Effector memory CD4-positive, alpha-beta T cell (primary cell): ENCODE measurements around the gene TMSB10.

Experiments used
- DNase-seq, 3 donors: peaks; one replicate each; pipeline ENCODE4 v3.0.0-alpha.2; 2020
- H3K27ac ChIP-seq: 2 replicates; pipeline ENCODE4 v1.7.0; 2013; ENCODE audit warnings: mild to moderate bottlenecking, low read length, moderate library complexity; ENCODE audit not compliant: insufficient read depth, poor library complexity, severe bottlenecking
- H3K27me3 ChIP-seq: replicated peaks from 2 replicates; pipeline ENCODE4 v1.7.0; 2013; ENCODE audit warnings: mild to moderate bottlenecking, low read length; ENCODE audit not compliant: insufficient read depth, control insufficient read depth, poor library complexity, severe bottlenecking
- H3K36me3 ChIP-seq: 2 replicates; pipeline ENCODE4 v1.7.0; 2013; ENCODE audit warnings: mild to moderate bottlenecking, low read length, moderate library complexity; ENCODE audit not compliant: control insufficient read depth, insufficient read depth
- H3K4me1 ChIP-seq: 2 replicates; pipeline ENCODE4 v1.7.0; 2013; ENCODE audit warnings: low read length, mild to moderate bottlenecking; ENCODE audit not compliant: control insufficient read depth, insufficient read depth, poor library complexity, severe bottlenecking
- H3K4me3 ChIP-seq: 2 replicates; pipeline ENCODE4 v1.7.0; 2013; ENCODE audit warnings: low read length, low read depth, mild to moderate bottlenecking; ENCODE audit not compliant: insufficient read depth, poor library complexity, severe bottlenecking
- H3K9me3 ChIP-seq: 2 replicates; pipeline ENCODE4 v1.7.0; 2013; ENCODE audit warnings: mild to moderate bottlenecking, low read length, moderate library complexity; ENCODE audit not compliant: control insufficient read depth

TMSB10 gene

GRCh38 chr2:84888401-84889276, 16.8 kb upstream of the TMSB10 start:
- Histone ChIP-seq H3K36me3 (no peaks in the 10 kb centered on the region), H3K4me1 (peaks cover 16% of the 10 kb centered on the region), H3K4me3 (peak overlapping the region; percentile 42), H3K9me3 (no peaks in the 10 kb centered on the region), H3K27me3 (no peaks in the 10 kb centered on the region), H3K27ac (peak overlapping the region; percentile 71)
- no peak for DNase-seq

- no peak for DNase-seq
- H3K4me1 ChIP-seq, result peaks cover 21% of the 10 kb centered on the region
- H3K27ac ChIP-seq, result peak overlapping the region; percentile 71
- H3K36me3 ChIP-seq, result no peaks in the 10 kb centered on the region
- no peaks in the 10 kb centered on the region for H3K9me3 ChIP-seq
- peak overlapping the region; percentile 42 for H3K4me3 ChIP-seq
- no peaks in the 10 kb centered on the region for H3K27me3 ChIP-seq
Measured at GRCh38 chr2:84889332-84889731, 16.1 kb upstream of the TMSB10 start.

GRCh38 chr2:84891355-84892010, 14.0 kb upstream of the TMSB10 start:
- Histone ChIP-seq H3K4me3 (no peak overlapping the region), H3K27ac (no peak overlapping the region), H3K4me1 (peaks cover 34% of the 10 kb centered on the region), H3K9me3 (no peaks in the 10 kb centered on the region), H3K36me3 (no peaks in the 10 kb centered on the region), H3K27me3 (no peaks in the 10 kb centered on the region)
- DNase-seq, result no peak

GRCh38 chr2:84894131-84894586, 11.3 kb upstream of the TMSB10 start:
- Histone ChIP-seq H3K36me3 (no peaks in the 10 kb centered on the region), H3K4me1 (peaks cover 37% of the 10 kb centered on the region), H3K27me3 (no peaks in the 10 kb centered on the region), H3K9me3 (no peaks in the 10 kb centered on the region), H3K4me3 (no peak overlapping the region), H3K27ac (peak overlapping the region; percentile 62)
- no peak for DNase-seq

GRCh38 chr2:84894758-84895520, 10.5 kb upstream of the TMSB10 start:
- H3K9me3 ChIP-seq, result no peaks in the 10 kb centered on the region
- no peaks in the 10 kb centered on the region for H3K27me3 ChIP-seq
- no peaks in the 10 kb centered on the region for H3K36me3 ChIP-seq
- peak overlapping the region; percentile 62 for H3K27ac ChIP-seq
- no peak overlapping the region for H3K4me3 ChIP-seq
- H3K4me1 ChIP-seq, result peaks cover 32% of the 10 kb centered on the region
- no peak for DNase-seq

- H3K9me3 ChIP-seq, result no peaks in the 10 kb centered on the region
- no peak overlapping the region for H3K27ac ChIP-seq
- no peaks in the 10 kb centered on the region for H3K36me3 ChIP-seq
- no peaks in the 10 kb centered on the region for H3K27me3 ChIP-seq
- H3K4me1 ChIP-seq, result peaks cover 32% of the 10 kb centered on the region
- DNase-seq, result no peak
- no peak overlapping the region for H3K4me3 ChIP-seq
Measured at GRCh38 chr2:84896567-84896966, 8.9 kb upstream of the TMSB10 start.

GRCh38 chr2:84897773-84898172, 7.7 kb upstream of the TMSB10 start:
- Histone ChIP-seq H3K27ac (peak overlapping the region; percentile 38), H3K4me3 (no peak overlapping the region), H3K27me3 (no peaks in the 10 kb centered on the region), H3K4me1 (peaks cover 32% of the 10 kb centered on the region), H3K9me3 (no peaks in the 10 kb centered on the region), H3K36me3 (no peaks in the 10 kb centered on the region)
- DNase-seq, result no peak

GRCh38 chr2:84899304-84900204, 5.9 kb upstream of the TMSB10 start:
- Histone ChIP-seq H3K27me3 (no peaks in the 10 kb centered on the region), H3K27ac (no peak overlapping the region), H3K36me3 (no peaks in the 10 kb centered on the region), H3K4me3 (no peak overlapping the region), H3K9me3 (no peaks in the 10 kb centered on the region), H3K4me1 (peaks cover 25% of the 10 kb centered on the region)
- DNase-seq, result no peak

- DNase-seq, result no peak
- no peaks in the 10 kb centered on the region for H3K9me3 ChIP-seq
- peaks cover 18% of the 10 kb centered on the region for H3K4me1 ChIP-seq
- H3K27me3 ChIP-seq, result no peaks in the 10 kb centered on the region
- H3K27ac ChIP-seq, result no peak overlapping the region
- no peaks in the 10 kb centered on the region for H3K36me3 ChIP-seq
- H3K4me3 ChIP-seq, result no peak overlapping the region
Measured at GRCh38 chr2:84900971-84901370, 4.5 kb upstream of the TMSB10 start.
